ENCODE results near the gene RGR. TPM values are rescaled to one million over a fixed set of nuclear protein-coding genes. Genes with fewer than 3 reads are reported as not detected.

Gene RGR
- total and polyA plus RNA-seq, 4 donors = 0.05 to 0.65 (median 0.31) TPM; not detected in 1

- peak; percentile 92 for TF ChIP-seq CTCF (IDR thresholded peaks at IDR 0.05; ENCODE audit: control extremely low read depth, extremely low read depth)
- no peak overlapping the region for H3K4me3 ChIP-seq
- peak; percentile 79 for ATAC-seq (ENCODE audit: insufficient read depth, low FRiP score)
- peaks cover 0 to 2% (median 0%) of the 10 kb centered on the region in 5 donors for H3K4me1 ChIP-seq (ENCODE audit: control insufficient read depth in 5 of 5, insufficient read depth in 5 of 5, low read length in 5 of 5)
- WGBS, 2 donors = 2 to 4% methylated on average over 11 of the region's 11 CpGs
- DNase-seq = peak; percentile 66 to 70 (median 69)
- no peaks in the 10 kb centered on the region for H3K27me3 ChIP-seq (ENCODE audit: control insufficient read depth in 3 of 3, insufficient read depth in 3 of 3, low read length in 2 of 3)
- H3K27ac ChIP-seq (ENCODE audit: low read depth in 1 of 2, low read length in 1 of 2) = no peak overlapping the region
- no peak overlapping the region for H3K9ac ChIP-seq (ENCODE audit: insufficient read depth in 1 of 2, low read length in 2 of 2)
- H3K9me3 ChIP-seq (ENCODE audit: control insufficient read depth in 4 of 4, insufficient read depth in 3 of 4, low read length in 3 of 4) = no peaks in the 10 kb centered on the region
- no peaks in the 10 kb centered on the region for H3K36me3 ChIP-seq (ENCODE audit: control insufficient read depth in 4 of 4, insufficient read depth in 4 of 4, low read length in 4 of 4)
These were observed 19.8 kb downstream of the RGR start for GRCh38 chr10:84264611-84265141.

GRCh38 chr10:84265418-84265817, 20.6 kb downstream of the RGR start:
- Histone ChIP-seq H3K36me3 (ENCODE audit: control insufficient read depth in 4 of 4, insufficient read depth in 4 of 4, low read length in 4 of 4) (no peaks in the 10 kb centered on the region), H3K27me3 (ENCODE audit: control insufficient read depth in 3 of 3, insufficient read depth in 3 of 3, low read length in 2 of 3) (no peaks in the 10 kb centered on the region), H3K4me1 (ENCODE audit: control insufficient read depth in 5 of 5, insufficient read depth in 5 of 5, low read length in 5 of 5) (peaks cover 0 to 2% (median 0%) of the 10 kb centered on the region in 5 donors), H3K9ac (ENCODE audit: insufficient read depth in 1 of 2, low read length in 2 of 2) (no peak overlapping the region), H3K9me3 (ENCODE audit: control insufficient read depth in 4 of 4, insufficient read depth in 3 of 4, low read length in 3 of 4) (no peaks in the 10 kb centered on the region), H3K4me3 (no peak overlapping the region), H3K27ac (ENCODE audit: low read depth in 1 of 2, low read length in 1 of 2) (no peak overlapping the region)
- ATAC-seq (ENCODE audit: insufficient read depth, low FRiP score) (no peak), DNase-seq (no peak)
- no peak for TF ChIP-seq CTCF (IDR thresholded peaks at IDR 0.05; ENCODE audit: control extremely low read depth, extremely low read depth)
- WGBS, 2 donors = 80 to 95% methylated on average over 4 of the region's 4 CpGs

GRCh38 chr10:84267503-84268126, 22.8 kb downstream of the RGR start:
- TF ChIP-seq CTCF (IDR thresholded peaks at IDR 0.05; ENCODE audit: control extremely low read depth, extremely low read depth) = peak; percentile 47
- Histone ChIP-seq H3K9ac (ENCODE audit: insufficient read depth in 1 of 2, low read length in 2 of 2) (no peak overlapping the region), H3K4me1 (ENCODE audit: control insufficient read depth in 5 of 5, insufficient read depth in 5 of 5, low read length in 5 of 5) (peaks cover 0 to 2% (median 0%) of the 10 kb centered on the region in 5 donors), H3K27ac (ENCODE audit: low read depth in 1 of 2, low read length in 1 of 2) (no peak overlapping the region), H3K27me3 (ENCODE audit: control insufficient read depth in 3 of 3, insufficient read depth in 3 of 3, low read length in 2 of 3) (peaks cover 0 to 2% (median 0%) of the 10 kb centered on the region in 3 donors), H3K36me3 (ENCODE audit: control insufficient read depth in 4 of 4, insufficient read depth in 4 of 4, low read length in 4 of 4) (no peaks in the 10 kb centered on the region), H3K9me3 (ENCODE audit: control insufficient read depth in 4 of 4, insufficient read depth in 3 of 4, low read length in 3 of 4) (no peaks in the 10 kb centered on the region), H3K4me3 (no peak overlapping the region)
- ATAC-seq (ENCODE audit: insufficient read depth, low FRiP score) = no peak
- DNase-seq = peak in 2 of 3 donors; percentile 32 to 37
- 42 to 48% methylated on average over 7 of the region's 7 CpGs for WGBS, 2 donors
